CD4-positive, alpha-beta T cell treated with Interleukin-4 for 4 hours (primary cell): ENCODE results near the gene HES5.
"Not testable (repeated sequence)": the region's sequence is repeated elsewhere in the genome, so short reads cannot be mapped to it uniquely, and the experiment has no call there.

Source experiments
- DNase-seq: peaks from one replicate; pipeline ENCODE4 v3.0.0-alpha.2; 2020

Gene HES5, protein sequence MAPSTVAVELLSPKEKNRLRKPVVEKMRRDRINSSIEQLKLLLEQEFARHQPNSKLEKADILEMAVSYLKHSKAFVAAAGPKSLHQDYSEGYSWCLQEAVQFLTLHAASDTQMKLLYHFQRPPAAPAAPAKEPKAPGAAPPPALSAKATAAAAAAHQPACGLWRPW

DNA sequence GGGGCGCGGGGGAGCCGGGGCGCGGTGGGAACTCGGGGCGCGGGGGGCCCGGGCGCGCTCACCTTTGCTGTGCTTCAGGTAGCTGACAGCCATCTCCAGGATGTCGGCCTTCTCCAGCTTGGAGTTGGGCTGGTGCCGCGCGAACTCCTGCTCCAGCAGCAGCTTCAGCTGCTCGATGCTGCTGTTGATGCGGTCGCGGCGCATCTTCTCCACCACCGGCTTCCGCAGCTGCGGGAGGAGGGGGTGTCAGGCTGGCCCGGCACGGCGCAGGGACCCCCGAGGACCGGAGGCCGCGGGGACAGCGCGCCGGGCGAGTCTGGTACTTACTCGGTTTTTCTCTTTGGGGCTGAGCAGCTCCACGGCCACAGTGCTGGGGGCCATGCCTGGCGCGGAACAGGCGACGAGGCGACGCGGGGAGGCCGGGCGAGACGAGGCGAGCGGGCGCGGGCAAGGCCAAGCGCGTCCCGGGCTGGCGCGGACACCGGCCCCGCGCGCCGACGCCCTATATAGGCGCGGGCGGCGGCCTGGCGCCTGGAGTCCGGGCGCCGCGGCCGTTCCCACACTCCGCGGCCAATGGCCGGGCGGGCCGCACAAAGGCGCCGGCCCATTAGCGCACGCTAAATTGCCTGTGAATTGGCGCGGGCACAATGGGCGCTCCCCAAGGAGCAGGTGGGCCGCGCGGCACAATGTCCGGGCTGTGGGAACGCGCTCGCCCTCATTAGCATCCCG, at the start of gene HES5:
TSS of gene HES5 (minus strand) at position 480 of the 729 bp plus-strand sequence. CDS start at position 381, 99 bp downstream.
- DNase-seq: no peak

DNA sequence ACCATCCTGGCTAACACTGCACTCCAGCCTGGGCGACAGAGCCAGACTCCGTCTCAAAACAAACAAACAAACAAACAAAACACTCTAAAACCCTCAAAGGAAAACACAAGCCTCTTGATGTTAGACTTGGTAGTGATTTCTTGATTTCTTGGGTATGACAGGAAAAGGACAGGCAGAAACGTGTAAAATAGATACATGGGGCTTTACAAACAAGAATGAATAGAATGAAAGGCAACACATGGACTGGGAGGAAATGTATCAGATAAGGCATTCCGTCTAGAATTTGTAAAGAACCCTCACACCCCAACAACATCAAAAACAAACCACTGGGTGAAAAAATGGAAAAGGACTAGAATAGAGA, 48.7 kb upstream of the HES5 start:
- peak; percentile 9 for DNase-seq

DNA sequence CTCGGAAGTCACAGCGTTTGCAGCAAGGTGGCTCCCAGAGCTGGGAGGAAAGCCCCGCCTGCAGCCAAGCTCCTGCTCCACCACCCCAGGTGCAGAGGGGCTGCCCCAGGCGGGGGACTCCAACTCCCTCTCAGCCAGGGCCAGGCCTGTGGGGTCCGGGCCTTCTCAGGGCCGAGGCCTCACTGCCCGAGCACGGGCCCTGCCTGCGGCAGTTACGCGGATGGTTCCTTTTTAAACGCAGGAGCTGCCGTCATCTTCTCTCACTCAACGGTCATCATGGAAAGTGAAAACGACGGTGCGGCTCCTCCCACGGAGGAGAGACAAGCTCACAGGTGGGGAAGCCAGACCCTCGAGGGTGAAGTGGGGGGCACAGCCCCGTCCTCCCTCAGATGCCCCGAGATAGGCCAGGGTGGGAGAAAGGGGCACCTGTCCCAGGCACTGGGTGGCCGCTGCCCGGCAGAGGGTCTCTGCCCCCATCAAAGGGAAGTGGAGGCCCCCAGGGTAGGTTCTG, 47.6 kb upstream of the HES5 start:
- peak; percentile 39 for DNase-seq

DNA sequence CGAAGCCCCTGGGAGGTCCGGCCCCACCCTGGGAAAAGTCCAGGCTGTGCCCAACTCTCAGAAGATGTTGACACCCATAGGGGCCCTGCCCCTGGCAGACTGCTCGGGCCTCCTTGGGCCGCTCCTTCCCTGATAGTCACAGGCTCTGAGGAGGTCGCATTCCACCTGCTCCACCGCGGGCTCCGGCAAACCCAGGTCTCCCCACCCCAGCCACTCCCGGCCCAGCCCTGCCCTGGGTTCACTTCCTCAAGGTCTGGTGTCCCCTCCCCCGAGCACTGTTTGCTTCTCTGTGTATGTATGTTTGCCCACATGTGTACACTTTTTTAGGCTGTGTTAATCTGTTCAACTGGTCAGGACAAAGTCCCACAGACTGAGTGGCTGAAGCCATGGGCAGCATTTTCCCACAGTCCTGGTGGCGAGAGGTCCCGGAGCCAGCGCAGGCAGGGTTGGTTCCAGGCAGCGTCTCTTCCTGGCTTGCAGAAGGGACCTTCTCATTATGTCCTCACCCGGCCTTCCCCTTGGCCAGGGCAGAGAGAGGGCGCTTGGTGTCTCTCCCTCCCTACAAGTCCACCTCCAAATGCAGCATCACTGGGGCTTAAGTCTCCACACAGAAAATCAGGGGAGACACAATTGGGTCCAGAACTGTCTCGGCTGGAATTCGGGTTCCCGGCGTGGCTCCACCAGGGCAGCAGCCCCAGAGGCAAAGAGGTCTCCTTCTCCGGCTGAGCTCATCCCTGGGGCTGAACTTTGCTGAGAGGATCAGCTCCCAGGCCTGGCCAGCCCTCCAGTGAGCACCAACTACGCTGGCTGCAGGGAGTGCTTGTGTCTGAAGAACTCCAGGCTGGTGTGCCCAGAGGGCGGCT, 46.0 kb upstream of the HES5 start:
- DNase-seq: no peak

DNA sequence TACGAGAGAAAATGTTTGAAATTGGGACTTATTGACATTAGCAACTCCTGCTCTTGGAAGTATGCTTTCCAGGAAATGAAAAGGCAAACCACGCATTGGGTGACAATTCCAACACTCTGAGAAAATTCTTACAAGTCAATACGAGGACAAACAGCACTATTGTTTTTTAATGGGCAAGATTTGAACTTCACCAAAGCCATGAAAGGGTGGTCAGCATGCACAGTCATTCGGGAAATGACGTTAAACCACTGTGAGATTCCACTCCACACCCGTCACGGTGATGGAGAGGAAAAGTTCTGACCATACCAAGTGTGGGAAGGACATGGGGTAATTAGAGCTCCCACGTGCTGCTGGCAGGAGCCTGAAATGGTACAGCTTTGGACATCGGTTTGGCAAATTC, 44.3 kb upstream of the HES5 start:
- DNase-seq: no peak

DNA sequence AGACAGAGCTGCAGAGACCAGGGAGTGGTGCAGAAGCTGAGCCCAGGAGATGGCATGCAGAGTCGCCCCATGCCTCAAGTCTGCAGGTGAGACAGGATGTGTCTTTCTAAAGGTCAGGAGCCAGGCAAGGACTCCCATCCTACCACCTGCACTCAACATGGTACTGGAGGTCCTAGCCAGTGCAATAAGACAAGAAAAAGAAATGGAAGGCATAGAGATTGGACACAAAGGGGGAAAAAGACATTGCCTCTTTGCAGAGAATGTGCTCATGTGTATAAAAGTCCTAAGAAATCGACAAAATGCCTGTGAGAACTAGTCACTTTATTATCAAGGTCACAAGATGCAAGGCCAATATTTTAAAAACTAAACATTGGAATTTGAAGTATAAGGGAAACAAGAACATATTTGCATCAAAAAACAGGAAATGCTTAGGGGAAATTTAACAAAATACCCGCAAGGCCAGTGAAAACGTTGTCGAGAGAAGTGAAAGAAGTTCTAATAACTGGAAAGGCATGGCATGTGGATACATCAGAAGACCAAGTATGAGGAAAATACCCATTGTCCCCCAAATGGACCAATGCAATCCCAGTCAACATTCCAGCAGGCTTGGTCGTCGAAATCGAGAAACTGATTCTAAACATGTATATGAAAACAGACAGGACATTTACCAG, 43.3 kb upstream of the HES5 start:
- DNase-seq: no peak

DNA sequence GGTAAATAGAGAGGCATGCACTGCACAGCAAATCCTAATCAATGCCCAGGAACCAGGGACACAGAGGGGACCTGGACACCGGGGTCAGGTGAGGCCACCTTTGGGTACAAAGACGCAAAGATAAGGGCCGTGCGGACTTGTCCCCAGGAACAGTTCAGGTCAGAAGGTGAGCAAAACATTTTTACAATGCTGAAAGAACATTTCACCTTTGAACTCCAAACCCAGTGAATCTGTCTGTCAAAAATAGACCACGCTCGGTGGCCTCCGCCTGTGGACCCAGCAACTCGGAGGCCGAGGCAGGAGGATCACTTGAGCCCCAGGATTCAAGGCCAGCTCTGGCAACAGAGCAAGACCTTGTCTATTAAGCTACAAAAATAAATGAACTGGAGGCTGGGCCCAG, 41.3 kb upstream of the HES5 start:
- no peak for DNase-seq

DNA sequence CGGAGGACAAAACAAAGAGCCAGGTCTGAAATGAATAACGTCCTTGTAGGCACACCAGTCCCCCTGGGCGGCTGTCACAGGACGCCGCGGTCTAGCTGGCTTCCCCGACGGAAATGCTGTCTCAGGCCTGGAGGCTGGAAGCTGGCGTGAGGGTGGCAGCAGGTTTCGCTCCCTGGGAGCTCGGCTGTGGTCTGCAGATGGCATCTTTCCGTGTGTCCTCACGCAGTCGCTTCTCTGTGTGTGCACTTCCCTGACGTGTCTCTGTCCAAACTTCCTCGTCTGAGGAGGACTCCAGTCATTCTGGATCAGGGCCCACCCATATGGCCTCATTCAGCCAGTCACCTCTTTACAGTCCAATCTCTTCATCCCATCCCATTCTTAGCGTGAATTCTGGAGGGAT, 40.3 kb upstream of the HES5 start:
- no peak for DNase-seq

DNA sequence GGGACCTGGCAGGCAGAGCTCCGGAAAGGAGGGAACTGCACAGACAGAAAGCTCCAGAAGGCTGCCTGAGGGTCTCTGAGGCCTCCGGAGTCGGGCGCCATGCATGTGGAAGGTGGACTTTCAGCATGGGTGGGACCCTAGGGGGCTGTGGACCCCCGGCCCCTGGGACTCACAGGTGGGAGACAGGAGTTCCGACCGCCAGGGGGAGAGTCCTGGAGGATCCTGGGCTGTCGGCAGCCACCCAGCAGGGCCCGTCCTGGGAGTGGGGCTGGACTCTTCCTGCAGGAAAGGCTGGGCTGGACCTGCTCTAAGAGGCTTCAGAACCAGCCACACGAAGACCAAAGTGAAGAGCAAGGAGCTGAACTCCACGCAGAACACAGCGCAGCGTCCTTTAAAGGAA, 39.6 kb upstream of the HES5 start:
- DNase-seq: not testable (repeated sequence)

DNA sequence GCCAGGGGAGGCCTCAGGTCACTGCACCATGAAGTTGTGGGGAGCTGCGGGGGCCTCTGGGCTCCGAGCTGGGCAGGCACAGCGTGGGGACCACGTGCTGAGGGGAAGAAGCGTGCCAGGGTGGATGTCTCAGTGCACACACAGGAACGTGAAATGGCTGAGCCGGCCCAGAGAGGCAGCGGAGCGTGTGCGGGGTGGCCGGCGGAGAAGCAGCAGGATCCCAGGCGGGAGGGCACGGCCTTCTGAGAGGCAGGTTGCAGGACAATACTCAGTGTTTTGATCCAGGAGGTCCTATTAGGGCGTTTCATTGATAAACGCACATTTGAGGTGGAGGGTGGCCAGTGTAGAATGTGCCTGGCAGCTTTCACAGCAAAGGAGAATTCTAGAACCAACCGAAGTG, 39.0 kb upstream of the HES5 start:
- DNase-seq: no peak

DNA sequence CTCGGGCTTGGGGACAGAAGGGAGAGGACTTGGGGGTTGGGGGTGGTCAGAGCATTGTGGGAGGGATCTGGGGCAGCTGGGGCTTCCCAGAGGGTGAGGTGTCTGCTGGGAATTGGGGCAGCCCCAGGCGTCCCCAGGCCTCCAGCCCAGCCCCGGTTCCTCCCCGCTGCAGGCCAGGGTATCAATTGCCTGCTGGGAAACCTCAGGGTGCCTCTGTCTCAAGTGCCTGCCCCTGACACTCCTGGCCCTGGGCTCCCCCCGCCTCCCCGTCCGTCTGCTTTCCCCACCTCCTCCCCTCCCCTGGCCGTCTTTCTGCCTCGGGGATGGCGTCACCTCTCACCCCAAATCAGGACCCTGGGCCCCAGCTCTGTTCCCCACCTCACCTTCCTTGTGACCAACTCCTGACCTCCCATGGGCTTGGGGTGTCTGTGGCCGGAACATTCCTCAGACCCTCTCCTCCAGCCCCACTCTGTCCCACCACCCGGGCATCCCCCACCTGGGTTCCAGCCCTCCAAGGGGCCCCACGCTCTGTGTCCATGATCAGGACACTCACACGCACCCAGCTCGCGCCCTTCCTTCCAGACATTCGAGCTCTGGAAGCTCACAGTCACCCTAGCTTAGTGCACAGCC, 38.2 kb upstream of the HES5 start:
- not testable (repeated sequence) for DNase-seq

DNA sequence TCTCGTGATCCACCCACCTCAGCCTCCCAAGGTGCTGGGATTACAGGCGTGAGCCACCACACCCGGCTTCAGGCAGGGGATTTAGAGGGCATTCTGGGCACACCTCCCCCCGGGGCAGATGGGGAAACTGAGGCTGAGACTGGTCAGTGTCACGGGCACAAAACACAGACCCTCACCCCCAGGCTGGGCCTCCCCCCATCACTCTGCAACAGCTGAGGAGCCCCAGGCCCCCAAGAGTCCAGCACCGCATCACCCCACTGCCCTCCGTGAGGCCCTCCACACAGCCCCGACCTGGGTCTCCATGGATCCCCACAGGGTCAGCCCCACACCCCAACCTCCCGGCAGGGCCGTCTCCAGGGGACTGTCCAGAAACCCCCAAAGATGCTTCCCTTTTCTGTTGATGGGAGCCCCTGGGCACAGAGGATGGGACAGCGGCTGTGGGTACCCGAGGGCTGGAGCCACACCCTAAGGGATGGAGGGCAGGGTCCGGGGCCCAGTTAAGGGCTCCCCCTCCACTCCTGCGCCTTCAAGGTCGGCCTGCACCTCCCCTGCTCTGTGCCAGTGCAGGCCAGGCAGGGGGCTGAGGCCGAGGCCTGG, 37.1 kb upstream of the HES5 start:
- no peak for DNase-seq

DNA sequence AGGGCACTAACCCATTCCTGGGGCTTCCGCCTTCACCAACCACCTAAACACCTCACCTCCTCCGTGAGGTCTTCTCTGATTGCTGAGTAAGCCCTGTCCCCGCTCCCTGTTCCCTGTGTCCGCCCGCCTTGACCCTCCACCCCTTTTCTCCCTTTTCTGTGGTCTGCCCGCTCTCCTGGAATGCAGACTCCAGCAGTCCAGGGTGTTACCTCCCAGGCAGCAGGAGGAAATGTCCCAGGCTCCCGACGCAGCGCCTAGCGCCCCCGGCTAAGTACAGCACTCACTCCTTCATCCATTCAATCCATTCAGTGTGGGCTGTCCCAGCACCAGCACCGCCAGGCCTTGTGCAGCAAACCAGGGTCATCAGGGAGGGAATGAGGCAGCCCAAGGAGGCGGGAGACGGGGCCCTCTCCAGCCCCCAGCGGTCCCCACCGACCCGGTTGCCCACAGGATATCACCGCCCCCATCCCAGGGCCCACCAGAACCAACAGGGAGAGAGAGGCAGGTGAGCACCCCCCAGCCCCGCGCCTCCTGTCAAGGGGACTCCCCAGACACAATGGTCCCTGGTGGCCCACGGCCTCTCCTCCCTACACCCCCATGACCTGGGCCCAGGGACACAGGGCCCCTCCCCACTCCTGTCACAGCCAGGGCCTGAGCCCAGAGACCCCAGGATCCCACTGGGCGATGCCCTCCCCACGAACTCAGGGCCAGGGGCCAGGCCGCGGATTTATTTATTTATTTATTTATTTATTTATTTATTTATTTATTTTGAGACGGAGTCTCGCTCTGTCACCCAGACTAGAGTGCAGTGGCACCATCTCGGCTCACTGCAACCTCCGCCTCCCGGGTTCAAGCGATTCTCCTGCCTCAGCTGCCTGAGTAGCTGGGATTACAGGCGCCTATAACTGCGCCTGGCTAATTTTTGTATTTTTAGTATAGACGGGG, 36.3 kb upstream of the HES5 start:
- DNase-seq: no peak

DNA sequence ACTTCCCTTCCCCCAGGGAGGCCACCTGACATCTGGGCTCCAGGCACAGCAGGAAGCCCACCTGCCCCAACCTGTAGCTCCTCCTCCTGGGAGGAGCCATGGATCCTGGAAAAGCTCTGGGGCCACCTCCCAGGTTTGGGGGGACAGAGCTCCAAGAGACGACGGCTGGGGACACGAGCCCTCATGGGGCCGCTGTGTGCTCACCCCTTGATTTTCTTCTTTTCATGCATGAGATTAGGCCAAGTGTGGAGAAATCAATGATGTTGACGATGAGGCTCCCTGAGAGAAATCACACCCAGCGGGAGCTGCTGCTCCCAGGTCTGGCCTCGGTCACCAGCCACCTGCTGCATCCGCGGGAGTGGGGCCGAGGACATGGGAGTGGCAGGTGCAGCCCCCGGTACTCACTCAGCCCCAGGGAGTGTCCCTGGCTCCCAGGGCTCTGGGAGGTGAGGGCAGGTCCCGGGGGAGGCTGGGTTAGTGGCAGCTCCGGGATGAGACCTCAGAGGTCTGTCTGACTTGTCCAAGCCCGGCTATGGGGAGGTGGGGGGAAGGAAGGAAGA, 34.8 kb upstream of the HES5 start:
- DNase-seq: no peak

DNA sequence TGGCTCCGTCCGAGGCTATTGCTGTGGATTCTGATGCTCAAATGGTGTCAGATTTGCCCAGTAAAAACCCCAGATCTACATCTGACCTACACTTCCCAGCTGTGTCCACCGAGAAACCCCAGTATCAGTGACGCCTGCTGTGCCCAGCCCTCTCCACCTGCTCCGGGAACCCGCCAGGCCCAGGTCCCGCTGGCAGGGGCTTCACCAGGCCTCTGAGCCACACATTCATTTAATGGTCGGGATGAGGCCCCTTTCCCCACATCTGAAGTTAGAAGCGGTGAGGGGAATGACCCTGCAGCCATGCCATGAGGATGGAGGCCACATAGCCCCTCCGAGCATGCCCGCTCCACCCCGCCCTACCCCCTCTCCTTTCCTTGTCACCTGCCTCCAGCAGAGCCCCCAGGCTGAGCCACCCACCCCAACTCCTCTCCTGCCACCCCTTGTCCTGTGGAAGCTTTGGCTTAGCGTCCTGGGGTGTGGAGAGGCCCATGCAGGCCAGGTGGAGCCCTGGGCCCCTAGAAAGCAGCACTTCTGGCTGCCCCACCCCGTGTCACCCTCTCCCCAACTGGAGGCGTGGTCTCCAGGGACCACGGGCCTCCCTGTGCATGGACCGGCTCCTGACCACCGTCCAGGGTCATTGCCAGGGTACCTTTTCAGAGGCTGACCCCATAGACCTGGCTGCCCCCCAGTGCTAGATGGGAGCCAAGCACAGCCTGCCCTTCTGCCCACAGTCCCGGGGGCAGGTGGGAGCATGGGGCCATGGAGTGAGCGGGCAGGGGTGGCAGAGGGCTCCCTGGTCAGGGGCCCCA, 34.1 kb upstream of the HES5 start:
- DNase-seq: no peak

DNA sequence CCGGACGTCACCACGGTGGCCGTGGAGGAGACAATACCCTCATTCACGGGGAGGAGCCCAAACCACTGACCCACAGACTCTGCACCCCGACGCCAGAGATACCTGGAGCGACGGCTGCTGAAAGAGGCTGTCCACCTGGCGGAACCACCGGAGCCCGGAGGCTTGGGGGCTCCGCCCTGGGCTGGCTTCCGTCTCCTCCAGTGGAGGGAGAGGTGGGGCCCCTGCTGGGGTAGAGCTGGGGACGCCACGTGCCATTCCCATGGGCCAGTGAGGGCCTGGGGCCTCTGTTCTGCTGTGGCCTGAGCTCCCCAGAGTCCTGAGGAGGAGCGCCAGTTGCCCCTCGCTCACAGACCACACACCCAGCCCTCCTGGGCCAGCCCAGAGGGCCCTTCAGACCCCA, 33.1 kb upstream of the HES5 start:
- DNase-seq: no peak

DNA sequence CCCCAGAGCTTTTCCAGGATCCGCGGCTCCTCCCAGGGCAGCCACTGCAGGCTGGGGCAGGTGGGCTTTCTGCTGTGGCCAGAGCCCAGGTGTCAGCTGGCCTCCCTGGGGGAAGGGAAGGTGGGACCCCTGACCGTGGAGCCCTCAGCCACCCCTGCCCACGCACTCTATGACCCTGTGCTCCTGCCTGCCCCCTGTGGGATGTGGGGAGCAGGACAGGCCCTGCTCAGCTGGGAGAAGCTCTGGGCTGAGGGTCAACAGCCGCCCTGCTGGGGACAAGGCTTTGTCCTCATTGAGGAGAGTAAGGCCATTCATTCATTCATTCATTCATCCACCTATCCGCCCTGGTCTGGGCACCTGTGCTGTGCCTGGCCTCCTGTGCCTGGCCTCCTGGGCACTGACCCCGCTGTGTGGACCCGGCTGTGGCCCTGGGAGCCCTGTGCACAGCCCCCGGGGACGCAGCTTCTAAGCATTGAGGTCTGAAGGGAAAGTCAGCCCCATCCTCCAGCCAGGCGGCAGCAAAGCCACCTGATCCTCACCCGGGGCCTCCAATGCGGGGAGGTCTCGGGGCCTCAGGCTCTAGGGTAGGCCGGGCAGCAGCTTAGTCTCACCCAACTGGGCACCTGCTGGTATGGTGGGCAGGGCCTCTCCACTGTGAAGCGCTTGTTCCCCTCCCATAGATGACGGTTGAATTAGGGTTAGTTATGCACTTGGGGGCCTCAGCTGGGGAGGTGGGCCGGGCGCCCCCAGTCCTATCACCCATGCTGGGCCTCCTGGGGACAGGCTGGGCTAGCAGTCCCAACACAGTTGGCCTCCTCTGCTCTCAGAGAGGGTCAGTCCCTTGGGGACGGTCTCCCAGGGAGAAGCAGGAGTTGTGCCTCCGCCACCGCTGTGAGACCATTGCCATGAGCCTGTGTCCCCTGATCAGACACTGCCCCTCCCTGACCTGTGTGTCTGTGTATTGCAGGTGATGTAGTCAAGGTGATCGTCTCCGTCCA, 32.1 kb upstream of the HES5 start:
- no peak for DNase-seq

DNA sequence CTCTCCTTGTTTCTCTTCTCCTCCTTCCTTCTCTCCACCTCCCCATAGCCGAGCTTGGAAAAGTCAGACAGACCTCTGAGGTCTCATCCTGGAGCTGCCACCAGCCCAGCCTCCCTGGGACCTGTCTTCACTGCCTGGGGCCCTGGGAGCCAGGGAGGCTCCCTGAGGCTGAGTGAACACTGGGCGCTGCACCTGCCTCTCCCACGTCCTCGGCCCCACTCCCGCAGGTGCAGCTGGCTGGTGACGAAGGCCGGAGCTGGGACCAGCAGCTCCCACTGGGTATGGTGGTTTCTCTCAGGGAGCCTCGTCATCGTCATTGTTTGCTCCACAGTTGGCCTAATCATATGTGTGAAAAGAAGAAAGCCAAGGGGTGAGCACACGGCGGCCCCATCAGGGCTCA, 31.4 kb upstream of the HES5 start:
- DNase-seq: no peak
